RPMI8226 (cell line): ENCODE results near the gene ITM2C.

Experiments
- DNase-seq: peaks from one replicate; pipeline ENCODE4 v3.0.0-alpha.2; 2015

The ITM2C gene

DNA sequence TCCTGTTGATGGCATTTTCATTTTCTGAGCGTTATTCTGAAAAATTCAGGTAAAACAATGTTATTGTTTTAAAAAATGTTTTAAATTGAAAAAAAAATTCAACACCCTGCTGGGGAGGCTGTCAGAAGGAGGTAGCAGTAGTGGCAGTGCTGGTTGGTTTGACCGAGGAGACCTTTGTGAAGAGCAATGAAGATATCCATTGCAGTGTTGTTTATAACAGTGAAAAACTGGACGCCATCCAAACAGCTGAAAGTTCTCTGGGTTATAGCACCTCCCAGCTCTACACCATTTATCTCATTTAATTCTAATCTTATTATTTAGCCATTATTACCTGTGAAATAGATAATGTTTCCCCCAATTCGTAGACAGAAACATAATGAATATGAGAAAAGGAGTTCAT is 12.6 kb upstream of the ITM2C start:
- DNase-seq: no peak

DNA sequence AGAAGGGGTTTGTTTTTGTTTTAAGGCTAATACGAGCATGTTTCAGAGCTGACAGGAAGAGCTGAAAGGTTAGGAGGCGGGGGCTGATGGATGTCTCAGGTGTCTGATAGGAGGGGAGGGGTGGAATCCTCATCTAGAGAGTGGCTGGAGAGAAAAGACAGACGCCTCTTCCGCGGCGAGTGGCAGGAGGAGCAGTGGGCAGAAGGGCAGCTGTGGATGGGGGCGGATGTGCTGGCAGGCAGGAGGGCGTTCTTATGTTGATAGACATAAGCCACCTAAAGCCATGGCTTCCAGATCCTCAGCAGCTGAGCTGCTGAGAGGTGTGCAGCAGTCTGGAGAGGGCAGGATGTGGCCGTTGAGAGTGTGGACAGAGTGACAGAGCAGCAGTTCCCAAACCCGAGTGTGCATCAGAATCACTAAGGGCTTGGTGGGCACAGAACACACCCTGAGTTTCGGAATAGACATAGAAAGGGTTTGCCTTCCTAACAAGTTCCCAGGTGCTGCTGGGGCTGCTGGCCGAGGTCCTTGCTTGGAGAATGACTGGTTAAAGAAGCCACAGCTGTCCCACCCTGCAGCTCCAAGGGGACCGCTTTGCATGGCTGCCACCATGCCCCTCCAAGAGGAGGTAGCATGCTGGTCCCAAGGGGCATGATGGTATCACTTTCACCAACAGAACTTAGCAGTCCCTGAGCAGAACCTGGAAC is 3.0 kb upstream of the ITM2C start:
- DNase-seq: peak; percentile 13

- no peak for DNase-seq
These were observed 2.5 kb upstream of the ITM2C start for GRCh38 chr2:230862292-230862691.

GRCh38 chr2:230863031-230863430 is 1.7 kb upstream of the ITM2C start:
- no peak for DNase-seq

DNA sequence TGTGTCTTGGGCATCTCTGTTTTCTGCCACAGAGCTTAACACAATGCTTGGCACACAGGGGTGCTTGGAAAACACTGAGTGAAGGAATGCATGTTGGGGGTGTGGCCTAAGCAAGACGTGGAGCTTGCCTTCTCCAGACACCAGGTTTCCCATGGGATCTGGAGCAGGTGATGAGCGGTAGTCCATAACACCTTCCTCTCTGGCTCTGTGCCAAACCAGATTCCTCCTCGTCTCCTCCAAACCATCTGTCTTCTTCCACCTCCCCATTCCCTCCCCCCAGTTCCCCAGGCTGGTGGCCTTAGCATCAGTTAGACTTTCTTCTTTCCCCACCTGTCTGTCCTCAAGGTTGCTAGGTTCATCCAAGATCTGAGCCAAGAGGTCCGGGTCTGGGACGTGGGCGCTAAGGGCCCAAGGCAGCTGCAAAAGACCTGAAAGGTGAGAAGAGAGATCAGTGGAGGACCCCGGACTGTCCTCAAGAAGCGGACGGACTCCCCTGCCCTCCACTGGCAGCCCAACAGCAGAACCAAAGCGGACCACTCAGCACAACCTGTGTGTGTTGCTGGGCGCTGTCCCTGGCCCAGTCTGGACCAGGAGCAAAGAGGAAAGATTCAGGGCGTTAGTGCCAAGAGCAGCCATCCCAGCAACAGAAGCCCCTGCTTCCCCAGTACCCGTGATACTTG is 1.2 kb upstream of the ITM2C start:
- no peak for DNase-seq

DNA sequence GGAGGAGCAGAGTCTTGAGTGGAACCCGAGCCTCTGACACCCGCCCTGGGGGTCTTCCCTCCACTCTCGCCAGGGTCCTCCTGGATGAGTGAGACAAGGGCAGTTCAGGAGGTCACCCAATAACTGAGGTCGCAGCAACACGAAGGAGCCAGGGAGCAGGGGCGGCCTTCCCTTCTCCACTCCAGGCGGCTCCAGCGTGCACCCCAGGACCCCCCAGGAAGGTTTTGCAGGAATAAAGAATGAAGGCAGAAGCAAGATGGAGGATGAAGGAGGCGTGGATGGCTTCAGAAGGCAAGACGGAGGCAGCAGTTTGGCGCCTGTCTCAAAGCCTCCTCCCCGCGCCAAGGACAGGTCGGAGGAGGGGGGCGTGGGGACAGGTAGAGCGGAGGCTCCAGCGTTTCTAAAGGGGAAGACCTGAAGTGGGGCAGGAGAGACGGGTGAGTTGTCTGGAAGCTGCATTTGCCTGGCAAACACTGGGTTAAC is 579 bp upstream of the ITM2C start:
- DNase-seq: no peak

DNA sequence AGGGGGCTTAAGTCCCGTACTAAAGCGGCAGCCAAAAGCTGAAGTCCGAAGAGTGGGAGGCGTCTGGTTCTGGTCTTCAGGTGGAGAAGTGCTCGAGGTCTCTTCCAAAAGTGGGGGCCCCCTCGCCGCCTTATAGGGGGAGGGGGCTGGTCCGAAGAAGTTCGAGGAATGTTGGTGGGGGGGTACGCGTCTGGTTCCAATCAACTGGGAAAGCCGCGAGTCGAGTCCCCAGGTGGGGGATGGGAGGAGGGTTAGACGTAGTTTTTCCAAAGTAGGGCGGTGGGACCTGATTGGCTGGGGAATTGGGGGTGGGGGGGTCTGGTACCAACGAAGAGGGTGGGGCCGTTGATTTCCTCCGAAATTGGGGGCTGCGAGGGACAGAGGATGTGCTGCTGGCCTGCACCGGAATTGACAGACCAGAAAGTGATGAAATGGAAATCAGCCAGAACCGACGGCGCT is 594 bp downstream of the ITM2C start:
- peak; percentile 33 for DNase-seq

DNA sequence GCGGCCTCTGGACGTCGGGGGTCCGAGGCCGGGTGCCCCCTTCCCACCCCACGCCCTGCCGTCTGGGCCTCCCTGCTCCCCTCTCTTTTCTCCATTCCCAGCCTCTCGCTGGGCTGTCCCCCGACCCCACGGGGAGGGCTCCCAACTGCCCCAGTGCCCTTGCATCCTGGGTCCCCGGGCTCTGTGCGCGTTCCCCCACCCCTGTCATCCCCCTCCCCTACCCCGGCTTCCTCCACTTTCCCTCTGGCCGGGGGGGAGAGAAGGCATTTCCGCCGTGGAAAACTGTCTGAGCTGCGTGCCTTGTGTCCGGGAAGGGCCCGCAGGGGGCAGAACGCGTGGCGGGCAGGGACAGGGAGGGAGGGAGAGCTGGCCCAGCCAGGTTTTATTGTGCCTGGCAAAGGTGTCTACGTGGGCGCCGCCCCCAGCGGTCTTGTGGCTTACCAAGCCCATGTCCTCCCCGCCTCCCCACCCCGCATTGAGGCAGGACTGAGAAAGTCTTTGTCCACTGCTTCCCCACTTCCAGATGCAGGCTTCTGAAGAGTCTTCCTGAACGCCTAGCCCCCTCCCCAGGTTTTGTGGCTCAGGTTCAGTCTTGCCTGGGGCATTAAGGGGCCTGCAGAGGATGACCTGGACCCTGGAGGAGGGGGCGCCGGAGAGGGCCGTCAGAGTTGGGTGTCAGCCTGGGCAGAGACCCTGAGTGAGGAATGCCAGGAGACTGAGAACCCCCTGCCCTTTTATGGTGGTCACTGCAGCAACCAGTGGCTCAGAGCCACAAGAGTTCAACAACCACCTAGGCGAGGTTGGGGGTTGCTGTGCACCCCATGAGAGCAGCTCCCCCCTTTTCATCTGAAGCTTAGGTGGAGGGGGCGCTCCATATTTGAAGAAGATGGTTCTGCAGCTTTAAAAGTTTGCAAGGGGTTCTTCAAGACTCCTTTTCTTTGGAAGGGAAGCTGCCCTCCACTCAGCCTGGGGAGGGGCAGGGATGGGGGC is 1.3 kb downstream of the ITM2C start:
- DNase-seq: peak; percentile 65

- DNase-seq: peak; percentile 93
These were observed 2.2 kb downstream of the ITM2C start for GRCh38 chr2:230866756-230867523.

- DNase-seq: no peak
These were observed 3.6 kb downstream of the ITM2C start for GRCh38 chr2:230868161-230868946.

DNA sequence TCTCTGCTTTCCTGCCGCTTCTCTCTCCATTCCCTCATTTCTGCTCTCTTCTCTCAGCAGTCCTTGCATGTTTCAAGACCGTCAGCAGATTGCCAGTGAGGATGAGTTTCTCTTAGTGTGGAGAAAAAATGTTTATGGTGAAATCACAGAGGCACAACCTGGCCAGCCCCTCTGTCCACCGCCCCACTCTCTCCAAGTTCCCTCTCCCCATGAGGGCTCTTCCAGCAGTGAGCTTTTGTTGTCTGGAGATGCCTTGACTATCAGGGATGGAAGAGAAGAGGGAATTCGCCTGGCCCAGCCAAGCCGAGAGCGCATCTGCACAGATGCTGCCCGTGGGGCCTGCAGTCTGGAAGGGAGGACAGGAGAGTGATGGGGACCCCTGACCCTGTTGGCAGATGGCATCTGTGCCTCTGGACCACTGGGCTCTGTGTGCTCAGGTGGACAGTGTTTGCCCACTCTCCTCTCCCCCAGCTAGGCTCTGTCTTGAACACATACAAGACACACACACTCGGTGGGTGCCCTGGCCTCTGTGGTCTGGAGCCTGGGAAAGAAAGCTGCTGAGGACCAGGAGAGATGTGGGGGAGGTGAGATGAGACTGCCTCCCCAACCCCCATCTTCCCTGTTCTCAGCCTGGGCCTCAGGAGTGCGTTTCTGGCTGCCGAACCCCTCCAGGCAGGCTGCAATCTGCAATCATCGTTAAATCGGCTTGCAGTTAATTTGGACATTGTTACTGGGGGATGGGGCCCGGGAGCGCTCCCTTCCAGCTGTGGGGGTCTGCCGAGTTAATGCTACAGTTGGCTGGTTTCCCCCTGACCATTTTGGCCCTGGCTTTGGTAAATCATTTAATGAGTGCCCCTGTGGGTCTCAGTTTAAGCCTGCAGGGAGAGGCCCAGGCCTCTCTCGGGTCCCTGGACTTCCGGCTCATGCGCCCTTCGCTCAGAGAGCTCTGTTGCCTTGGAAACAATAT is 4.5 kb downstream of the ITM2C start:
- no peak for DNase-seq

DNA sequence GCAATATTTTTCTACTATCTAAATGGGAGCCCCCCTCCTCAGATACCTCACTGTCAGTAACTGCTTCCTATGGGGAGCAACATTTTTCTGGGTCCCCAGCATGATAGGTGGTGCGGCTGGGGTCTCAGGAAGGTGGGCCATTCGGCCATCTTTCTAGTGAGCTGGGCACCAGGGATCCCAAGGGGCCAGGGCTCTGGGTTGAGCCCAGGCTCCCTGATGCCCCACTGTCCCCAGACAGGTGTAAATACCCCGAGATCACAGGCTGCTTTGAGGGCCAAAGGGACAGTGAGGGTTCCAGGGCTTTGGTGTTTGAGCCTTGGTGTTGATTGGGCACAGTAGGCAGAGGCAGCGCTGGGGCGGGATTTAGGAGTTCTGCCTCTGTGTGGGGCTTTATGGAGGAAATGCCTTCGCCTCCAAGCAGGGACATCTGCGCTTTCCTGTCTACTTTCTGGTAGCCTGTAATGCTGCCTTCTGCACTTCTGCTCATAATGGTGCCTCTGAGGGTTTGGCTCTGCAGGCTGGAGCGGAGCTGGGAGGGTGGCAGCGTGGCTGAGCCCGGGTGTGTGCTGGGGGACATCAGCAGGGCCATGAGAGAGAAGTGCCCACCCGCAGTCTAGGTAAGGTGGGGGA is 5.3 kb downstream of the ITM2C start:
- DNase-seq: peak; percentile 16

DNA sequence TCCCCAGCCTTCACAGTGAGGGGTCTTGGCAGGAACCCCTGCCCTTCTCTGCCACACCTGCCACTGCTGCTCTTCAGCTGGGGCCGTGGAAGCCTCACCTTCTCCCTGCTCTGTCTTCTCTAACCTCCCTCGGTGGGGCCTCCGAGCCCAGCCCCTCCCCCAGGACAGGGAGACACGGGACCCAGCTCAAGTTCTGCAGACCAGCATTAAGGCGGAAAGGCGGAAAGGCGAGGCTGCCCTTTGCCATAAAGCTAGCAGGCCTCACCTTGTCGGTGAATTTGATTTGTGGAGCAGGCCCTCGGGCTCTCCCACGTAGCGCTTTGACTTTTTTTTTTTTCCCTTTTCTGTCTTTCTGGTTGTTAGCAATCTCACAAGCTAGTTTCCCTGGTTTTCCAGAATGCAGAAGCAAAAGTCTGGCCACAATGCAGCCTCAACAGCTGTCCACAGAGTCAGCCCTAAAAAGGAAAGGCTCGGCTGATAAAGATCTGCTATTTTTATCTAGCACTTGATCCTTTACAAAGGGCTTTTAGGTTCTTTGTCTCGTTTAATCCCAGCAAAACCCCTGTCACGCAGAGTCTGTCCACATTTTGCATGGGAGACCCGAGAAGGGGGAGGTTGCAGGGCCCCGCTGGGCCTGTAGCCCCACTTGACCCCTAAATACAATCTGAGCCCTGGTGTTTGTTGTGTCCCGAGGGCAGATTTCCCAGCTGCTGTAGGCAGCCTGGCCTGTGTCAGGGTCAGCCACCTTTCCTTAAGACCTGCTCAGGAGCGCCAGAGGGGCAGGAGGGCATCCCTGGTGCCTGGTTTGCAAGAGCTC is 6.0 kb downstream of the ITM2C start:
- peak; percentile 55 for DNase-seq

GRCh38 chr2:230871361-230872150 is 6.8 kb downstream of the ITM2C start:
- DNase-seq: no peak

- DNase-seq: no peak
These were observed 7.6 kb downstream of the ITM2C start for GRCh38 chr2:230872151-230872967.

DNA sequence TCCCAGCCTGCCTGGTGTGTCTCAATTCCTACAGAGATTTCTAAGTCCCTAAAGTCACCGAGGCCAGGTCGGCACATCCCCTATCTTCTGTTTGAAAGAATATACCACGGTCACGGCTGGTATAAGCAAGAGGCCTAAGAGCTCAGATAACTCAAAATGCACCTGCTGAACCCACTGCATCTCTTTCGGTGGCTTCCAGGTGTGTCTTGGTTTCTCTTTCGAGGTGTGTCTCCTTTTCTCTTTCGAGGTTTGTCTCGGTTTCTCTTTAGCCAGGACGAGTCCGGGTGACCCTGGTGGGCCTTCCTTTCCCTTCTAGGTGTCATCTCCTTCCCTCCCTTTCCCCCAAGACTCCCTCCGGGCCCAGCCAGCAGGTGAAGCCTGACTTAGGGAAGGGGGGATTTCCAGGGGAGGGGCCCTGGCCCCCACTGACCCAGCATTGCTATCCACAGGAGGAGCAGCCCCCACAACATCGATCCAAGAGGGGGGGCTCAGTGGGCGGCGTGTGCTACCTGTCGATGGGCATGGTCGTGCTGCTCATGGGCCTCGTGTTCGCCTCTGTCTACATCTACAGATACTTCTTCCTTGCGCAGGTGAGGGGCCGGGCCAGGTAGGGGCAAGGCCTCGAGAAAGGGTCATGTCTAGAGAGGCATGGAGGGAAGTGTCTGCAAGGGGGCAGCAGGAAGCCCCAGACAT is 8.4 kb downstream of the ITM2C start:
- peak; percentile 84 for DNase-seq
